H7 (cell line): Measurements from ENCODE around the gene PIAS3. TPM values are rescaled to one million over a fixed set of nuclear protein-coding genes. Genes with fewer than 3 reads are reported as not detected.
A peak's percentile ranks its signal among the peaks of the same experiment; 100 is the strongest.
"Not testable (repeated sequence)": the region's sequence is repeated elsewhere in the genome, so short reads cannot be mapped to it uniquely, and the experiment has no call there.

Experiments
- DNase-seq: peaks from one replicate; pipeline ENCODE4 v3.0.0; 2012
- H3K27me3 ChIP-seq: 2 replicates; pipeline ENCODE4 v1.6.0; 2011; ENCODE audit warnings: mild to moderate bottlenecking, low read length; ENCODE audit not compliant: control insufficient read depth, insufficient read depth
- H3K36me3 ChIP-seq: replicated peaks from 2 replicates; pipeline ENCODE4 v1.5.1; 2011; ENCODE audit warnings: low read length; ENCODE audit not compliant: control insufficient read depth, insufficient read depth
- H3K4me3 ChIP-seq: 2 replicates; pipeline ENCODE4 v1.5.1; 2011; ENCODE audit warnings: low read depth, mild to moderate bottlenecking, control low read depth, low read length, moderate library complexity; ENCODE audit not compliant: insufficient read depth
- total RNA-seq: library from RNA; depleted of rRNA; stranded (reverse); fragments of >200 nt; shearing (Covaris generic); gene quantifications from 2 replicates; pipeline ENCODE4 v1.2.3, GENCODE V29; 2014

Gene PIAS3
- total RNA-seq, 1 experiment from 2014 or later, result 27.0 TPM

- no peak for DNase-seq
- H3K27me3 ChIP-seq, result no peaks in the 10 kb centered on the region
- peaks cover 19% of the 10 kb centered on the region for H3K36me3 ChIP-seq
- H3K4me3 ChIP-seq, result no peak overlapping the region
Observed at GRCh38 chr1:145857170-145857569, 1.7 kb downstream of the PIAS3 start.

GRCh38 chr1:145855426-145855948 lies 3.4 kb downstream of the PIAS3 start:
- no peak for DNase-seq
- peaks cover 23% of the 10 kb centered on the region for H3K36me3 ChIP-seq
- no peak overlapping the region for H3K4me3 ChIP-seq
- no peaks in the 10 kb centered on the region for H3K27me3 ChIP-seq

- H3K27me3 ChIP-seq, result peaks cover 5% of the 10 kb centered on the region; the same call in 1 of the 2 replicates
- H3K36me3 ChIP-seq, result peaks cover 16% of the 10 kb centered on the region
- H3K4me3 ChIP-seq, result no peak overlapping the region
- DNase-seq, result peak; percentile 87
Observed at GRCh38 chr1:145849356-145850160, 9.3 kb downstream of the PIAS3 start.

DNA sequence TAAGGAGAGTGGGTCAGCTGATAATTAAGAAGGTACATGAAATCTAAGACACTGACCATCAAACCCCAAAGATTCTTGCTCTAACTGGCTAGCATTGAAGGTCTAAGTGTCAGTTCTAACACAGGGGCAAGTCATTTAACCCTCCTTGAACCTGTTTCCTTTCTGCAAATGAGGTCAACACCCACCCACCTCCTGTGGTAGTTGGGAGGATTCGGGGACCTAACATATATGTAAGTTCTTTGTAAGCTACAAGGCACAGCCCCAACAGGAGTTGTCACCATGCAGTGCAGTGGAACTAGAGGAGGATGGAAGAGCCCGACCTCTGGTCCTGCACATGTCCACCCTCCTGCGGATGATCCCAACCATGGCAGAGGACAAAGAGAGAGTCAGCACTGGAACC lies 11.1 kb downstream of the PIAS3 start:
- peaks cover 5% of the 10 kb centered on the region; the same call in 1 of the 2 replicates for H3K27me3 ChIP-seq
- peaks cover 11% of the 10 kb centered on the region for H3K36me3 ChIP-seq
- H3K4me3 ChIP-seq, result no peak overlapping the region
- DNase-seq, result no peak

GRCh38 chr1:145846201-145846612 lies 12.7 kb downstream of the PIAS3 start:
- peaks cover 13% of the 10 kb centered on the region for H3K36me3 ChIP-seq
- DNase-seq, result peak; percentile 85
- H3K4me3 ChIP-seq, result peak overlapping the region; percentile 69
- H3K27me3 ChIP-seq, result peaks cover 5% of the 10 kb centered on the region; the same call in 1 of the 2 replicates

- Histone ChIP-seq H3K4me3 (peak within 1 kb of the TSS; percentile 69), H3K27me3 (peaks cover 5% of the 10 kb centered on the region; the same call in 1 of the 2 replicates), H3K36me3 (peaks cover 17% of the 10 kb centered on the region)
- peak; percentile 95 for DNase-seq
Observed at GRCh38 chr1:145845514-145846161, 13.2 kb downstream of the PIAS3 start, which contains the start of gene NUDT17. Gene NUDT17, plus strand, starts transcription at chr1:145845630. Its CDS starts 11 bp downstream, at chr1:145845641.

- no peak for DNase-seq
- H3K36me3 ChIP-seq, result peaks cover 17% of the 10 kb centered on the region
- peak overlapping the region; percentile 69; the same call in 1 of the 2 replicates for H3K4me3 ChIP-seq
- peaks cover 5% of the 10 kb centered on the region; the same call in 1 of the 2 replicates for H3K27me3 ChIP-seq
Observed at GRCh38 chr1:145845144-145845513, 13.8 kb downstream of the PIAS3 start.

GRCh38 chr1:145843031-145843430 lies 15.8 kb downstream of the PIAS3 start:
- no peak for DNase-seq
- Histone ChIP-seq H3K27me3 (peaks cover 5% of the 10 kb centered on the region; the same call in 1 of the 2 replicates), H3K4me3 (no peak overlapping the region), H3K36me3 (peaks cover 20% of the 10 kb centered on the region)

DNA sequence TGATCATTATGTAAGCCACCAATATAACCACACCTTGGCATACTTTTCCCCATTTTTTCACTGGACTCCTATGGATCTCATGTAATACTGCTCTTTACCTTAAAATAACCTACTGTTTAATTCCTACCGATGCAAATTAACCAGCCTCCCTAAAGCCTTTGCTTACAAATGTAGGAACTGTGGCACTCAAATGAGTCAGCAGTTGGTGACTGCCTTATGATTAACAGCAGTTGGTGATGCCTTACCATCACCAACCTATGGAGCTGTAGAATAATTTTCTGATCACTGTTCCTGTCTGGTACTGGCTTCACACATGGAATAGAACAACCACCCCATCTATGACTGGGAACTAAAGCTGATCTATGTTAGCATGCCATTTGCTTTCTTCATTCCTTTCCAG lies 21.2 kb downstream of the PIAS3 start:
- Histone ChIP-seq H3K4me3 (no peak overlapping the region), H3K27me3 (no peaks in the 10 kb centered on the region), H3K36me3 (peaks cover 42% of the 10 kb centered on the region)
- no peak for DNase-seq

- not testable (repeated sequence) for DNase-seq, H3K4me3 ChIP-seq, H3K27me3 ChIP-seq
- peaks cover 37% of the 10 kb centered on the region for H3K36me3 ChIP-seq
Observed at GRCh38 chr1:145830810-145831209, 28.1 kb downstream of the PIAS3 start.

- H3K4me3 ChIP-seq, result no peak overlapping the region
- DNase-seq, result no peak
- H3K36me3 ChIP-seq, result peaks cover 31% of the 10 kb centered on the region
- no peaks in the 10 kb centered on the region for H3K27me3 ChIP-seq
Observed at GRCh38 chr1:145828367-145829026, 30.4 kb downstream of the PIAS3 start.

GRCh38 chr1:145827966-145828365 lies 30.9 kb downstream of the PIAS3 start:
- Histone ChIP-seq H3K4me3 (no peak overlapping the region), H3K36me3 (peaks cover 27% of the 10 kb centered on the region), H3K27me3 (no peaks in the 10 kb centered on the region)
- DNase-seq, result no peak

GRCh38 chr1:145826030-145826429 lies 32.9 kb downstream of the PIAS3 start:
- DNase-seq, result no peak
- H3K27me3 ChIP-seq, result no peaks in the 10 kb centered on the region
- H3K4me3 ChIP-seq, result no peak overlapping the region
- H3K36me3 ChIP-seq, result peaks cover 23% of the 10 kb centered on the region

DNA sequence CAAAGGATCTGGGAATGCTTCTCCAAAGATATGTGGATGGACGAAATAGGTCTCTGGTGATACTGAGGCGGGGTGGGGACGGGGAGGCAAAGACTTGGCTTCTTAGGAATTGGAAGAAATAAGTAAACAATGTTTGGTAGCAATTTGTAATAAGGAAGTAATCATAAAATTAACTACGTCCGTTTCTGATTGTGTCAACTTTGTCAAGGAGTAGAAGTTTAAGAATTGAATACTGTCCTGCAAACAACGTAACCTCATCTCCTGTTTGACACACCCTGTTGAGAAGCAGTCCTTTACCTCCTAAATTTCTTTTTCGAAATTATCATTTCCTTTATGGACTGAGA lies 34.4 kb downstream of the PIAS3 start:
- peak; percentile 22 for DNase-seq
- H3K36me3 ChIP-seq, result peaks cover 21% of the 10 kb centered on the region
- peak overlapping the region; percentile 91 for H3K4me3 ChIP-seq
- H3K27me3 ChIP-seq, result no peaks in the 10 kb centered on the region
